HepG2 (cell line): ENCODE data around the gene GALNT5.

Experiments used
- DRAP1 ChIP-seq: IDR thresholded peaks from 2 replicates; pipeline ENCODE4 v1.6.1; 2016; ENCODE audit warnings: missing genetic modification reagents, missing compliant biosample characterization
- NR2C2 ChIP-seq: sonication (generic); formaldehyde crosslinking; IDR thresholded peaks from 2 replicates; pipeline ENCODE4 v1.4.0; 2020; ENCODE audit warnings: missing genetic modification reagents, mild to moderate bottlenecking, moderate library complexity, borderline replicate concordance
- ZNF274 ChIP-seq: sonication (generic); formaldehyde crosslinking; IDR thresholded peaks from 2 replicates; pipeline ENCODE4 v1.5.1; 2020; ENCODE audit warnings: mild to moderate bottlenecking, missing genetic modification reagents

GRCh38 chr2:157259386-157259785 is 1.9 kb downstream of the GALNT5 start:
- TF ChIP-seq NR2C2 (CRISPR knock-in tag), result no peak
- TF ChIP-seq DRAP1 (CRISPR knock-in tag), result no peak
- TF ChIP-seq ZNF274 (CRISPR knock-in tag), result no peak
